Astrocyte of the spinal cord (primary cell): ENCODE results near the gene SLC13A5.

Experiments used
- DNase-seq: peaks from one replicate; pipeline ENCODE4 v3.0.0; 2011; ENCODE audit warnings: low read depth, low spot score
- H3K4me3 ChIP-seq: 2 replicates; pipeline ENCODE4 v1.5.1; 2011; ENCODE audit warnings: low read depth, mild to moderate bottlenecking, low read length, moderate library complexity
- CTCF ChIP-seq: IDR thresholded peaks from 2 replicates; pipeline ENCODE4 v1.5.1; 2012; ENCODE audit warnings: low read depth, mild to moderate bottlenecking, low read length, inconsistent platforms
- in situ Hi-C: cut with HindIII; loops from 2 replicates; pipeline ENCODE4 v1.10.0; 2017; ENCODE audit warnings: low sequenced_read_pairs

SLC13A5 gene

GRCh38 chr17:6670571-6670970 lies 42.6 kb downstream of the SLC13A5 start:
- no peak for TF ChIP-seq CTCF
- in situ Hi-C loops, result no loop called here
- no peak for DNase-seq
- no peak overlapping the region for H3K4me3 ChIP-seq

- no peak for DNase-seq
These were observed 43.5 kb downstream of the SLC13A5 start for GRCh38 chr17:6669479-6670212.

GRCh38 chr17:6668727-6669425 lies 44.3 kb downstream of the SLC13A5 start:
- no peak overlapping the region for H3K4me3 ChIP-seq
- TF ChIP-seq CTCF, result no peak
- in situ Hi-C loops, result no loop called here
- no peak for DNase-seq

More at GRCh38 chr17:6669479-6670212, 43.5 kb downstream of the SLC13A5 start:
- TF ChIP-seq CTCF, result no peak
- H3K4me3 ChIP-seq, result no peak overlapping the region
- in situ Hi-C loops, result no loop called here

DNA sequence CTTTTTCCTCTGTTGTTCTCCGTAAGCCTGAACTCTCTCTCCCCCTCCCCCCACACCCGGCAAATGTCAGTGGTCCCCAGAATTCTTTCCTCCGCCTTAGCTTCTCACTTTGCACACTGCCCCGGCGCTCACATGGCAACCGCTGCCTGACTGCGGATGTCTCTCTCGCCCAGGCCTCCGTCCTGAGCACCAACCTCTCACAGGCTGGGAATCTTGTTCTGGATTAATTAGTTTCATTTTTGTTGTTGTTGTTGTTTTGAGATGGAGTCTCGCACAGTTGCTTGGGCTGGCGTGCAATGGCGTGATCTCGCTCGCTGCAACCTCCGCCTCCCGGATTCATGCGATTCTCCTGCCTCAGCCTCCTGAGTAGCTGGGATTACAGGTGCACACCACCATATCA lies 45.0 kb downstream of the SLC13A5 start:
- no peak for TF ChIP-seq CTCF
- no peak for DNase-seq
- in situ Hi-C loops, result no loop called here
- no peak overlapping the region for H3K4me3 ChIP-seq

DNA sequence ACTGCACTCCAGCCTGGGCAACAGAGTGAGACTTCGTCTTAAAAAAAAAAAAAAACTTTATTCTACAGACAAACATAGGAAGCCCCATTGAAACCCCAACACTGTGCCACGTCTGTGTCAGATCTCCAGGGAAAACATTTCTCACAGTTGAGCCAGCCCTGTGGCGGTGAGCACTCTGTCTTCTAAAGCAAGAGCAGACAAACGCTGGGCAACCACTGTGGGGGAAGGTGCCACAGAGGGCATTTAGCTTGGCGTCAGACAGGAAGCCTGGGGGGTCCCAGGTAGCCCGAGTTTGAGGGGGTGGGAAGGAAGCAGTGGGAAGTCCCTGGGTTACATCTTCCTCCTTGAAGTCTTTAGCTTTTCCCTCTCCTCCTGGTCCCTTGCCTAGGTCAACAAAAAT lies 45.7 kb downstream of the SLC13A5 start:
- DNase-seq, result no peak
- TF ChIP-seq CTCF, result no peak
- no peak overlapping the region for H3K4me3 ChIP-seq
- in situ Hi-C loops, result no loop called here

DNA sequence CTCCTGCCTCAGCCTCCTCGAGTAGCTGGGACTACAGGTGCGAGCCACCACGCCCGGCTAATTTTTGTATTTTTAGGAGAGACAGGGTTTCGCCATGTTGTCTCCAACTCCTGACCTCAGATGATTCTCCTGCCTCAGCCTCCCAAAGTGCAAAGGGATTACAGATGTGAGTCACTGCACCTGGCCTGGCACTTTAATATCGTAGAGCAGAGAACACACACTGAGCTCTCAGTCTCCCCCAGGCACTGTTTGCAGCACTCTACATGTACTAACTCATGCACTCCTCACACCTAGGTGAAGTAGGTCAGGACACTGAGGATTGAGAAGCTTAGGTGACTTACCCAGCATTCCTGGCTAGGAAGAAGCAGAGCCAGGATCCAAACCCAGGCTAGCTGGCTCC lies 46.6 kb downstream of the SLC13A5 start:
- in situ Hi-C loops, result no loop called here
- H3K4me3 ChIP-seq, result no peak overlapping the region
- DNase-seq, result no peak
- no peak for TF ChIP-seq CTCF
